OCI-LY3 (cell line): ENCODE results near the gene TMEM150C.

Experiments
- EZH2phosphoT487 ChIP-seq: fragments of 200-600 bp; shearing (Covaris generic); IDR thresholded peaks from 2 replicates; pipeline ENCODE4 v1.6.1; 2018; ENCODE audit warnings: antibody characterized with exemption, mixed run types, low read depth
- TF ChIP-seq, protein P1 (sequence below): fragments of 200-600, 300-600 bp; sonication (generic); IDR thresholded peaks from 2 replicates; pipeline ENCODE4 v1.5.1; 2014; ENCODE audit warnings: antibody characterized with exemption, low read length, low read depth

DNA sequence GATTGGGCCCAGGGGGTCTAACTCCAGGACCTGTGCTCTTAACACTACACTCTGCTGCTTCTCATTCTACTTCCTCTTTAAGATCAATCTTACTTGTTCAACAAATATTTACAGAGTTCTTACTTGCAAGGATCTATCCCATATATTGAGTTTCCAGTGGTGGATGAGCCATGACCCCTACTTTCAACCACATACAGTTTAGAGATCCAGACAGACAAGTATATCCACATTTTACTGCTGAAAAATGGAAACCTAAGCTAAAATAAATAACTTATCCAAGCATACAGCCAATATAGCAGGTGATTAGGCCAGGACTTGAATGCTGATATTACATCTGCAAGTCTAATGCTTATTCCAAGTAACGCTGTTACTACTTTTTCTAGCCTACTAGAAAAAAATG is 18.7 kb downstream of the TMEM150C start:
- TF ChIP-seq, protein P1, sequence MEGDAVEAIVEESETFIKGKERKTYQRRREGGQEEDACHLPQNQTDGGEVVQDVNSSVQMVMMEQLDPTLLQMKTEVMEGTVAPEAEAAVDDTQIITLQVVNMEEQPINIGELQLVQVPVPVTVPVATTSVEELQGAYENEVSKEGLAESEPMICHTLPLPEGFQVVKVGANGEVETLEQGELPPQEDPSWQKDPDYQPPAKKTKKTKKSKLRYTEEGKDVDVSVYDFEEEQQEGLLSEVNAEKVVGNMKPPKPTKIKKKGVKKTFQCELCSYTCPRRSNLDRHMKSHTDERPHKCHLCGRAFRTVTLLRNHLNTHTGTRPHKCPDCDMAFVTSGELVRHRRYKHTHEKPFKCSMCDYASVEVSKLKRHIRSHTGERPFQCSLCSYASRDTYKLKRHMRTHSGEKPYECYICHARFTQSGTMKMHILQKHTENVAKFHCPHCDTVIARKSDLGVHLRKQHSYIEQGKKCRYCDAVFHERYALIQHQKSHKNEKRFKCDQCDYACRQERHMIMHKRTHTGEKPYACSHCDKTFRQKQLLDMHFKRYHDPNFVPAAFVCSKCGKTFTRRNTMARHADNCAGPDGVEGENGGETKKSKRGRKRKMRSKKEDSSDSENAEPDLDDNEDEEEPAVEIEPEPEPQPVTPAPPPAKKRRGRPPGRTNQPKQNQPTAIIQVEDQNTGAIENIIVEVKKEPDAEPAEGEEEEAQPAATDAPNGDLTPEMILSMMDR: no peak
- no peak for TF ChIP-seq EZH2phosphoT487
